GM18502 (cell line): ENCODE measurements around the gene C10orf53.
"Not testable (repeated sequence)": the region's sequence is repeated elsewhere in the genome, so short reads cannot be mapped to it uniquely, and the experiment has no call there.

Experiments used
- ATAC-seq: cut with Tn5 transposase; IDR thresholded peaks from one replicate; pipeline ENCODE4 v1.9.1; 2021; ENCODE audit warnings: mild to moderate bottlenecking; ENCODE audit not compliant: unreplicated experiment, poor library complexity

Gene C10orf53

GRCh38 chr10:49651917-49652316, 27.5 kb upstream of the C10orf53 start:
- ATAC-seq, result no peak

- ATAC-seq, result no peak
Observed at GRCh38 chr10:49652421-49653272, 26.8 kb upstream of the C10orf53 start.

GRCh38 chr10:49653273-49653929, 26.1 kb upstream of the C10orf53 start:
- no peak for ATAC-seq

- no peak for ATAC-seq
Observed at GRCh38 chr10:49654036-49654693, 25.3 kb upstream of the C10orf53 start.

- ATAC-seq, result no peak
Observed at GRCh38 chr10:49655099-49655498, 24.4 kb upstream of the C10orf53 start.

- no peak for ATAC-seq
Observed at GRCh38 chr10:49656845-49657493, 22.5 kb upstream of the C10orf53 start.

GRCh38 chr10:49657606-49658005, 21.8 kb upstream of the C10orf53 start:
- no peak for ATAC-seq

- ATAC-seq, result no peak
Observed at GRCh38 chr10:49661140-49661856, 18.2 kb upstream of the C10orf53 start.

GRCh38 chr10:49662169-49662830, 17.2 kb upstream of the C10orf53 start:
- ATAC-seq, result no peak

- ATAC-seq, result no peak
Observed at GRCh38 chr10:49663596-49663995, 15.9 kb upstream of the C10orf53 start.

- ATAC-seq, result no peak
Observed at GRCh38 chr10:49664006-49664841, 15.2 kb upstream of the C10orf53 start.

GRCh38 chr10:49664842-49665355, 14.6 kb upstream of the C10orf53 start:
- ATAC-seq, result no peak

GRCh38 chr10:49666054-49666615, 13.3 kb upstream of the C10orf53 start:
- no peak for ATAC-seq

- ATAC-seq, result no peak
Observed at GRCh38 chr10:49666685-49667084, 12.8 kb upstream of the C10orf53 start.

- ATAC-seq, result no peak
Observed at GRCh38 chr10:49667991-49668390, 11.5 kb upstream of the C10orf53 start.

- no peak for ATAC-seq
Observed at GRCh38 chr10:49668684-49669083, 10.8 kb upstream of the C10orf53 start.

GRCh38 chr10:49678827-49679479, 498 bp upstream of the C10orf53 start:
- ATAC-seq, result no peak

- ATAC-seq, result not testable (repeated sequence)
Observed at GRCh38 chr10:49682449-49682848, 3.0 kb downstream of the C10orf53 start.
